Panc1 (cell line): Measurements from ENCODE around the gene ZNF48. TPM values are rescaled to one million over a fixed set of nuclear protein-coding genes. Genes with fewer than 3 reads are reported as not detected.

ENCODE experiments used
- ATAC-seq: fragments of 200-7000 bp; cut with Tn5 transposase; 2 replicates; pipeline ENCODE4 v1.9.1; 2020; ENCODE audit warnings: mild to moderate bottlenecking, moderate library complexity
- BruUV-seq: library from RNA; stranded (reverse); fragments of 400-500 nt; replicated peaks from 2 replicates; lab custom pipeline; 2021; lab: Mats Ljungman, UMichigan
- CTCF ChIA-PET: fragments of 300-600 bp; sonication (Branson Sonifier 250); formaldehyde crosslinking; loops from one replicate; lab custom pipeline; 2022; ENCODE audit warnings: antibody characterized with exemption; lab: Charles Lee
- POLR2A ChIA-PET: fragments of 300-600 bp; sonication (Branson Sonifier 250); formaldehyde crosslinking; loops from one replicate; lab custom pipeline; 2022; ENCODE audit warnings: antibody characterized with exemption; lab: Charles Lee
- DNase-seq: peaks from one replicate; pipeline ENCODE4 v3.0.0-alpha.2; 2010; ENCODE audit warnings: low read depth, low spot score
- H3K27ac ChIP-seq: 2 replicates; pipeline ENCODE4 v1.5.1; 2011; ENCODE audit warnings: mild to moderate bottlenecking, low read length, inconsistent platforms
- H3K27me3 ChIP-seq: fragments of 200-500 bp; sonication (Bioruptor generic); 2 replicates; pipeline ENCODE4 v1.6.0; 2014; ENCODE audit warnings: low read length, inconsistent platforms; ENCODE audit not compliant: control insufficient read depth, insufficient read depth
- H3K36me3 ChIP-seq: fragments of 200-500 bp; sonication (Bioruptor generic); 2 replicates; pipeline ENCODE4 v1.5.1; 2014; ENCODE audit warnings: inconsistent platforms, mild to moderate bottlenecking, low read length, moderate library complexity; ENCODE audit not compliant: control insufficient read depth, insufficient read depth
- H3K4me1 ChIP-seq: 2 replicates; pipeline ENCODE4 v1.5.1; 2011; ENCODE audit warnings: inconsistent platforms, mild to moderate bottlenecking, low read length, moderate library complexity; ENCODE audit not compliant: control insufficient read depth, insufficient read depth
- H3K4me3 ChIP-seq, 2 experiments: 2 replicates each; pipeline ENCODE4 v1.5.1; 2011 to 2012; ENCODE audit warnings: low read depth in 2 of 2, low read length in 2 of 2, mild to moderate bottlenecking in 2 of 2, inconsistent platforms in 1 of 2, moderate library complexity in 1 of 2
- H3K9me3 ChIP-seq: fragments of 200-500 bp; sonication (Bioruptor generic); 2 replicates; pipeline ENCODE4 v1.5.1; 2014; ENCODE audit warnings: low read depth, mild to moderate bottlenecking, inconsistent platforms, low read length, moderate library complexity; ENCODE audit not compliant: control insufficient read depth, insufficient read depth
- CTCF ChIP-seq: fragments of 450-650 bp; IDR thresholded peaks from 2 replicates; pipeline ENCODE4 v1.5.1; 2017; ENCODE audit warnings: mild to moderate bottlenecking
- POLR2AphosphoS5 ChIP-seq: IDR thresholded peaks from 2 replicates; pipeline ENCODE4 v1.6.1; 2012; ENCODE audit warnings: mild to moderate bottlenecking, low read depth, low read length, moderate library complexity
- SIN3A ChIP-seq: IDR thresholded peaks from 2 replicates; pipeline ENCODE4 v1.6.1; 2012; ENCODE audit warnings: low read depth, mild to moderate bottlenecking, low read length, moderate library complexity, borderline replicate concordance; ENCODE audit not compliant: insufficient read depth
- TCF7L2 ChIP-seq: IDR thresholded peaks from 2 replicates; pipeline ENCODE4 v1.6.1; 2011; ENCODE audit warnings: mild to moderate bottlenecking, low read depth, low read length, inconsistent platforms
- in situ Hi-C: cut with HindIII; loops from 2 replicates; pipeline ENCODE4 v1.10.0; 2016; ENCODE audit warnings: low sequenced_read_pairs, low pct_unique_long_range_greater_than_20kb
- intact Hi-C: fragments of 100-400 bp; cut with micrococcal nuclease; formaldehyde crosslinking; loops from one replicate; pipeline ENCODE4 v1.10.0; 2022; ENCODE audit not compliant: unreplicated experiment
- total RNA-seq: library from RNA; stranded (reverse); gene quantifications from one replicate; pipeline ENCODE4 v1.2.1, GENCODE V29; 2021; ENCODE audit not compliant: unreplicated experiment
- TF ChIP-seq, protein P1 (sequence below), 2 experiments: IDR thresholded peaks; 2 replicates each; pipeline ENCODE4 v1.6.1; 2011 to 2012; ENCODE audit warnings: low read depth in 2 of 2, control low read depth in 1 of 2, low read length in 1 of 2, mild to moderate bottlenecking in 1 of 2, moderate library complexity in 1 of 2; ENCODE audit not compliant: insufficient read depth in 1 of 2

Gene ZNF48
- total RNA-seq, 1 experiment from 2014 or later = 16.6 TPM

DNA sequence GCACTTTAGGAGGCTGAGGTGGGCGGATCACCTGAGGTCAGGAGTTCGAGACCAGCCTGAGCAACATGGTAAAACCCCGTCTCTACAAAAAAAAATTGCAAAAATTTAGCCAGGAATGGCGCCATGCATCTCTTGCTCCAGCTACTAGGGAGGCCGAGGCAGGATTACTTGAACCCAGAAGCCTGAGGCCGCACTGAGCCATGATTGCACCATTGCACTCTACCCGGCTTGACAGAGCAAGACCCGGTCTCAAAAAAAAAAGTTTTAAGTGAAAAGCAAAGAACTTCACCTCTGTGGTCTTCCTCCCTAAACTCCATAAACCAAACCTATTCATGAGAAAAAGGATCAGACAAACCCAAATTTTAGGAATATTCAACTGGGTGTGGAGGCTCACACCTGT is 47.1 kb upstream of the ZNF48 start:
- intact Hi-C loops (no loop called here), in situ Hi-C loops (no loop called here)
- no peaks in the 10 kb centered on the region for H3K9me3 ChIP-seq
- no peak for TF ChIP-seq TCF7L2
- no peak for TF ChIP-seq POLR2AphosphoS5
- TF ChIP-seq, protein P1, sequence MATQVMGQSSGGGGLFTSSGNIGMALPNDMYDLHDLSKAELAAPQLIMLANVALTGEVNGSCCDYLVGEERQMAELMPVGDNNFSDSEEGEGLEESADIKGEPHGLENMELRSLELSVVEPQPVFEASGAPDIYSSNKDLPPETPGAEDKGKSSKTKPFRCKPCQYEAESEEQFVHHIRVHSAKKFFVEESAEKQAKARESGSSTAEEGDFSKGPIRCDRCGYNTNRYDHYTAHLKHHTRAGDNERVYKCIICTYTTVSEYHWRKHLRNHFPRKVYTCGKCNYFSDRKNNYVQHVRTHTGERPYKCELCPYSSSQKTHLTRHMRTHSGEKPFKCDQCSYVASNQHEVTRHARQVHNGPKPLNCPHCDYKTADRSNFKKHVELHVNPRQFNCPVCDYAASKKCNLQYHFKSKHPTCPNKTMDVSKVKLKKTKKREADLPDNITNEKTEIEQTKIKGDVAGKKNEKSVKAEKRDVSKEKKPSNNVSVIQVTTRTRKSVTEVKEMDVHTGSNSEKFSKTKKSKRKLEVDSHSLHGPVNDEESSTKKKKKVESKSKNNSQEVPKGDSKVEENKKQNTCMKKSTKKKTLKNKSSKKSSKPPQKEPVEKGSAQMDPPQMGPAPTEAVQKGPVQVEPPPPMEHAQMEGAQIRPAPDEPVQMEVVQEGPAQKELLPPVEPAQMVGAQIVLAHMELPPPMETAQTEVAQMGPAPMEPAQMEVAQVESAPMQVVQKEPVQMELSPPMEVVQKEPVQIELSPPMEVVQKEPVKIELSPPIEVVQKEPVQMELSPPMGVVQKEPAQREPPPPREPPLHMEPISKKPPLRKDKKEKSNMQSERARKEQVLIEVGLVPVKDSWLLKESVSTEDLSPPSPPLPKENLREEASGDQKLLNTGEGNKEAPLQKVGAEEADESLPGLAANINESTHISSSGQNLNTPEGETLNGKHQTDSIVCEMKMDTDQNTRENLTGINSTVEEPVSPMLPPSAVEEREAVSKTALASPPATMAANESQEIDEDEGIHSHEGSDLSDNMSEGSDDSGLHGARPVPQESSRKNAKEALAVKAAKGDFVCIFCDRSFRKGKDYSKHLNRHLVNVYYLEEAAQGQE (IDR thresholded peaks at IDR 0.05; ENCODE audit: insufficient read depth in 1 of 2, low read depth in 2 of 2, low read length in 1 of 2) = no peak
- no peak for TF ChIP-seq SIN3A
- TF ChIP-seq CTCF = no peak
- no peaks in the 10 kb centered on the region for H3K27me3 ChIP-seq
- no peak overlapping the region for H3K27ac ChIP-seq
- H3K36me3 ChIP-seq = peaks cover 5% of the 10 kb centered on the region; the same call in 1 of the 2 replicates
- DNase-seq (no peak), ATAC-seq (no peak)
- peaks cover 17% of the 10 kb centered on the region for H3K4me1 ChIP-seq
- CTCF ChIA-PET = no interaction called here
- no TSS peak for BruUV-seq
- no peak overlapping the region for H3K4me3 ChIP-seq
- POLR2A ChIA-PET = no interaction called here

DNA sequence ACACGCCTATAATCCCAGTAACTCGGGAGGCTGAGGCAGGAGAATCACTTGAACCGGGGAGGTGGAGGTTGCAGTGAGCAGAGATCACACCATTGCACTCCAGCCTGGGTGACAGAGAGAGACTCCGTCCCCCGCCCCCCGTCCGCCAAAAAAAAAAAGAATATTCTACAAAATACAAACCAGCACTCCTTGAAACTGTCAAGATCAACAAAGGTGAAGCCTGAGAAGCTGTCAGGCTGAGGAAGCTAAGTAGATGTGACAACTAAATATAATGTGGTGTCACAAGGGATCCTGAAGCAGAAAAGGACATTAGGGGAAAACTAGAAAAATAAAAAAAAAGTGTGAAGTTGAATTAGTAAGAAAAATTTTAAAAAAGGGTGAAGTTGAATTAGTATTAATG is 46.3 kb upstream of the ZNF48 start:
- no peak for ATAC-seq
- DNase-seq = no peak
- in situ Hi-C loops = no loop called here
- Histone ChIP-seq H3K4me3 (no peak overlapping the region), H3K27me3 (no peaks in the 10 kb centered on the region), H3K4me1 (peaks cover 24% of the 10 kb centered on the region), H3K27ac (no peak overlapping the region), H3K9me3 (no peaks in the 10 kb centered on the region), H3K36me3 (peaks cover 5% of the 10 kb centered on the region; the same call in 1 of the 2 replicates)
- intact Hi-C loops = no loop called here
- ChIA-PET CTCF (interaction anchor here (0.6 kb wide), 1 partner anchor 51 kb away, joined by 4 read pairs; no protein-coding TSS in a partner anchor), POLR2A (interaction anchor here (0.6 to 0.9 kb wide), 2 partner anchors 20 to 69 kb away, joined by 3 to 5 read pairs; no protein-coding TSS in a partner anchor)
- no TSS peak for BruUV-seq
- TF ChIP-seq SIN3A (no peak), CTCF (no peak), POLR2AphosphoS5 (no peak), TCF7L2 (no peak)
- TF ChIP-seq, protein P1 (IDR thresholded peaks at IDR 0.05; ENCODE audit: insufficient read depth in 1 of 2, low read depth in 2 of 2, low read length in 1 of 2) = no peak
